GM21515 (cell line): Measurements from ENCODE around the gene CDHR3.
A peak's percentile ranks its signal among the peaks of the same experiment; 100 is the strongest.
"Not testable (repeated sequence)": the region's sequence is repeated elsewhere in the genome, so short reads cannot be mapped to it uniquely, and the experiment has no call there.

Experiments
- ATAC-seq: cut with Tn5 transposase; IDR thresholded peaks from one replicate; pipeline ENCODE4 v1.9.1; 2021; ENCODE audit not compliant: unreplicated experiment

The CDHR3 gene

GRCh38 chr7:105990727-105991453, 27.8 kb downstream of the CDHR3 start:
- no peak for ATAC-seq

GRCh38 chr7:105992905-105993304, 29.8 kb downstream of the CDHR3 start:
- ATAC-seq, result no peak

- no peak for ATAC-seq
These were observed 34.0 kb downstream of the CDHR3 start for GRCh38 chr7:105996860-105997737.

- no peak for ATAC-seq
These were observed 36.2 kb downstream of the CDHR3 start for GRCh38 chr7:105999256-105999655.

DNA sequence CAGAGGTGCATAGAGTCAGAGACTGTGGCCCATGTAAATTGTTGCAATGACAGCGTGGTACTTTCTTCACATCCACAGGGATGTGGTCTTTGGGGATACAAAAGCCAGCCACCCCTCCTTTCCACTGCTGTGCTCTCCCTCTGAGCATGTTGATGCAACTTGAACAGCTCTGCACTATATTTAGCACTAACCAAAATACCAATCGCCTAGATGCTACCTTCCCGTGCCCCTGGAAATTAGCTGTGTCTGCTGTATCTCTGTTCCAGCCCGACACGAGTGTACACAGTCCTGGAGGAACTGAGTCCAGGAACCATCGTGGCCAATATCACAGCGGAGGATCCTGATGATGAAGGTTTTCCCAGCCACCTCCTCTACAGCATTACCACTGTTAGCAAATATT, 38.1 kb downstream of the CDHR3 start:
- no peak for ATAC-seq

DNA sequence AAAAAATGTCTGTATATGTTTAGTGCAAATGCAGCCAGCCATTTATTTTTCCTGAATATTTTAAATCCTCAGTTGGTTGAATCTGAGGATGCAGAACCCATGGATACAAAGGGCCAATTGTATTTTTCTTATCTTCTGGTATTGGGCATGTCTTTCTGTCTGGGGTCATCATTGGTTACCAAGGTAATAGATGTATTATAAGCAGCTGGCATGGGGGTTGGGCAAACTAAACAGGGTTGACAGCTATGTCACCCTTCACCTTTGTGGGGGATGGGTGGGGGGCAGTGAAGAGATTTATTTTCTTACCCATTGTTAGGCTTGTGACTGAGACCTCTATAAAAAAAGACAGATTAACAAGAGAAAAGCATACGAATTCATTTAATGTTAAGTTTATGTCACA, 38.8 kb downstream of the CDHR3 start:
- ATAC-seq, result no peak

GRCh38 chr7:106003525-106004064, 40.5 kb downstream of the CDHR3 start:
- ATAC-seq, result no peak

GRCh38 chr7:106006906-106007305, 43.8 kb downstream of the CDHR3 start:
- no peak for ATAC-seq

- not testable (repeated sequence) for ATAC-seq
These were observed 44.7 kb downstream of the CDHR3 start for GRCh38 chr7:106007796-106008195.

- peak; percentile 86 for ATAC-seq
These were observed 46.6 kb downstream of the CDHR3 start for GRCh38 chr7:106009503-106010226.

- ATAC-seq, result no peak
These were observed 47.3 kb downstream of the CDHR3 start for GRCh38 chr7:106010331-106010730.

DNA sequence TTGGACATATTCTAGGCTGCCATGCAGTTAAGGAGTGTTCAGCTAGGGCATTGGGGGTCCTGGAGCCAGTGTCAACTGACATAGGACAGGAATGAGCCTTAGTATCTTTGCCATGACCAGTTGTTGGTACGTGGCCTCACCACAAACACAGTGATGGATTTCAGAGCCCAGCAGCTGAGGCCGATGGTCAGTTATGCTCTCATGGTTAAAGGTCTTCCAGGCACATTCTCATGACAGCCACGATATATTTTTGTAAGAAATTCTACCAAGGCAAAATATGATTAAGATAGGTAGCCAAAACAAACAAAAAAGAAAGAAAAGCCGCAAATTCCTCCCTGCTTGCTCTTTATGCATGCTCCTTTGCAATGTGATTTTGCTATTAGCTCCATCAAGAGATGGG, 47.8 kb downstream of the CDHR3 start:
- ATAC-seq, result no peak

DNA sequence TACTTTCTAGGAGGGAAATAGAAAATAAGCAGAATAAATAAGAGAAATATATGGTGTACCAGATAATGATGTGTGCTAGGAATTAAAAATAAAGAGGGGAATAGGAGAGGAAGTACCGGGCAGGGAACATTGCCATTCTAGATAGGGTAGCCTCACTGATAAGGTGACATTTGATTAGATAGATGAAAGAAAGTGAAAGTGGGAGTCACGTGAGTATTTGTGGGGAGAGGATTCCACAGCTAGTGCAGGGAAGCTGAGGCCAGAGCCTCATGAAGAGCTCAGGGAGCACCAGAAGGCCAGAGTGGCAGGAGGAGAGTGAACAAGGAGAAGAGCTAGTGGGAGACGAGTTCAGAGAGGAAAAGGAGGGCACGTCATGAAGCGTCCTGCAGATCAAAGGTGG, 49.1 kb downstream of the CDHR3 start:
- ATAC-seq, result no peak

- no peak for ATAC-seq
These were observed 49.9 kb downstream of the CDHR3 start for GRCh38 chr7:106012935-106013439.

DNA sequence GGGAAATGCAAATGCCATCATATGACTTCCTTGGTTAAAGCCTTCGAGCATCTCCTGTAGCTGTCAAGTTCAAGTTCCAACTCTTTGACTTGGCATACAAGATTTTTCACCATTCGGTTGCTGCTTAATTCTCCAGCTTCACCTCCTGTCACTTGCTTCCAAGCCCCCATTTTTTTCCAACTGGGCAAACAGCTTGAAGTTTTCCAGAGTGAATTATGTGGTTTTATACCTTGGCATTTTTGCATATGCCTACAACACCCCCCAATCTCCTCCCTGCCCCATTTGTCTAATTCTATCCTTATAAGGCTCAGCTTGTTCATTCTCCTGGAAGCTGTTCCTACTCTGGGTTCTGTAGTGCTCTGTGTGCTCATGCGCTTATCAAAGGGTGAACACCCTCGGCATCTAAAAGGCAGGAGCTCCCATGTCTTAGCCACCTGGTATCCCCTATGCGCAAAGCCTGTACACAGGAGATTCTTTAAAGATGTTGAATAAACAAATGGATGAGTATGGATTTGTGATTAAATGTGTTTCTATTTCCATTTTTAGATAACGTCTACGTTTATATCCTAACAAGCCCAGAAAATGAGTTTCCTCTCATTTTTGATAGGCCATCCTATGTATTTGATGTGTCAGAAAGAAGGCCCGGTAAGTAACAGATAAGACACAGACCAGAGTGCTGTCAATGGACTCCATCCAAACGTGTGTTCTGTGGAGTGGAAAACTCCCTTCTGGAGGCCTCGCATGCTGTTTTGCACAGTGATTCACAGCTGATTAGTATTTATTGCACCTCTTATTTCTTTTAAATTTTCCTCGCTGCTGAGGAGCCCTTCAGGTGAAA, 52.5 kb downstream of the CDHR3 start:
- no peak for ATAC-seq

DNA sequence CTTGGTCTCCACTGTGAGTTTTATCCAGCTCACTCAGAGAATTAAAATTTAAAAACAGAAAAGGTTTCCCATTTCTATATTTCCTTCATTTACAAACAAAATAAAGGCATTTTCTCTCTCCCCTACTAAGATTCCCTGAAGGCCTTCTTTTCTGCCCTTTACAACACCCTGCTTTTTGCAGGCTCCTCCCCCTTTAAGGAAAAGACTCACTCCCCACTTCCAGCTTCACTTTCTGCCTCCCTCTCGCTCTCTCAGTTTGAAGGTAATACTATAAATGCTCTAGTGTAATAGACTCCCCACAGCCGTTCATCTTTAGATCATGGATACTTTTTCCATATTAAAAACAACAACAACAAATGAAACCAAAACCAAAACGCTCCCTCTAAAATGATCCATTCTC, 53.3 kb downstream of the CDHR3 start:
- ATAC-seq, result no peak

DNA sequence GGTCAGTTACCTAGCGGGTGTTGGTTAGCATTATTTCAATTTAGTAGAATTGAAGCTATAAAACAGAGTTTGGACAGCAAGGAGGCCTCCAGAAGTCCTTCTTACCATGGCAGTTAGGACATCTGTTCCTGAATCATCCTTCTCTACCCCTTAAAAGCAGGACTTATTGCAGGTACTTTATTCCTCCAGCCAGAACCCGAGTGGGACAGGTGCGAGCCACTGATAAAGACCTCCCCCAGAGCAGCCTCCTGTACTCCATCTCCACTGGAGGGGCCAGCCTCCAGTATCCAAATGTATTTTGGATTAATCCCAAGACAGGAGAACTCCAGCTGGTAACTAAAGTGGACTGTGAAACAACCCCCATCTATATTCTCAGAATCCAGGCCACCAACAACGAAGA, 54.6 kb downstream of the CDHR3 start:
- no peak for ATAC-seq

DNA sequence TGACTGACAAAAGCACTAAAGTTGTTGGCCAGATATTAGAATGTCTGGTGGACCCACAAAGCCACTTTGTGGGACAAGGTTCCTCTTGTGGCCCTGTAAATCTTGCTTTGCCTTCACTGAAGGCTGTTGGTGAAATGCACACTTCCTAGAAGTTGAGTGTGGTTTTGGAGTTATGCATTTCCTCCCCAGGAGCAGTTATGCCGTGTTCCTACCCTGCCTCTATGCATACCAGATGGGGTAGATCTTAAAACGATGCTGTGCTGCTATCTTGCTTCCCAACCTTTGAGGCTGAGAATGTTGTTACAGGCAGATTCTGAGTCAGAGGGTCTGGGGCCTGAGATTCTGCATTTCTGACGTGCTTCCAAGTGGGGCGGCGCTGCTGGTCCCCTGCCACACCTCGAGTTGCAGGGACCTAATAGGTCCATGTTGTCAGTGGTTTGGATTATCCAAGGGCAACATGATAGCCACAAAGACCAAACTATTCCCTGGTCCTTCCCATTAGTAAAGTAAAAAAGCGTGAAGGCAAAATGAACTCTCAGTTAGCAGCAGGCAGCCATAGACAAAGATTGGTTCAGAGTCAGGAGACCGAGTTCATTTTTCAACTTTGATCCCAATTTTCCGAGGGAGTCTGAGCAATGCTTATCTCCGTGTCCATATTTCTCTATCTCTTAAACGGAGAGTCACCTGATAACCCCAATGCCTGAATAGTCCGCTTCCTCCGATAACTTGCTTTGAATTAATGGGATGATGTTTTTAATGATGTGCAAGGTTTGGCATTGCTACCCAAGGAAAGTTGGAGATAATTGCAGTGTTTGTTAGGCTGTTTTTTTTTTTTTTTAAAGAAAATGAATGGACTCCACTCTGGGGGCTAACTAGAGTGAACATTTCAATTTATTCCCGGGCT, 55.8 kb downstream of the CDHR3 start:
- no peak for ATAC-seq

DNA sequence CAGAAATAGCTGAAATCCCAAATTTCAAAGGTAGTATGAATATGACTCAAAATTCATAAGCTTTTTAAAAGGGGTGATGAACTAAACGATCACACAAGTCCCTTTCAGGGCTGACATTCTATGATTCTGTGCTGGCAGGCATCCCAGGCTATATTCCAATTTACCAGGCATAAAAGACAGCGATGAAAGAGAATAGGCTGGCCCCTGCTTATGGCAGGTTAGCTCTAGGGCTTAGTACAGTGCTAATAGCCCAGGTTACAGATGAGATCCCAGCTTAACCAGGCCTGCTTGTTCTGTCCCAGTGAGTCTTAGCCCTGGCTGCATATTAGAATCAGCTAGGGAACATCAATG, 56.4 kb downstream of the CDHR3 start:
- no peak for ATAC-seq
